B cell (primary cell): ENCODE data around the gene ELFN1. TPM values are rescaled to one million over a fixed set of nuclear protein-coding genes. Genes with fewer than 3 reads are reported as not detected.

Source experiments
- ATAC-seq: fragments of 200-7000 bp; cut with Tn5 transposase; one replicate; pipeline ENCODE4 v1.10.0; 2021; ENCODE audit warnings: low read depth, mild to moderate bottlenecking, moderate number of reproducible peaks, moderate library complexity
- CTCF ChIA-PET: fragments of 350-600 bp; sonication (Branson Sonifier 250); formaldehyde crosslinking; loops from one replicate; lab custom pipeline; 2021; ENCODE audit warnings: antibody characterized with exemption, inconsistent platforms; lab: Charles Lee
- POLR2A ChIA-PET: fragments of 350-600 bp; sonication (Branson Sonifier 250); formaldehyde crosslinking; loops from one replicate; lab custom pipeline; 2021; ENCODE audit warnings: antibody characterized with exemption; lab: Charles Lee
- DNase-seq: peaks from one replicate; pipeline ENCODE4 v3.0.0; 2013
- H2AFZ ChIP-seq: 2 replicates; pipeline ENCODE4 v1.6.1; 2012; ENCODE audit warnings: mild to moderate bottlenecking, low read depth, low read length; ENCODE audit not compliant: insufficient read depth, poor library complexity, severe bottlenecking
- H3K27ac ChIP-seq, 2 donors: 1 replicate in 1 of 2; 2 replicates in 1 of 2; pipeline ENCODE4 v1.5.1; 2012 to 2013; ENCODE audit warnings: low read length in 2 of 2, mild to moderate bottlenecking in 2 of 2, moderate library complexity in 1 of 2
- H3K27me3 ChIP-seq, 4 experiments: fragments of 200-600 bp in 1 of 4; sonication (generic) in 1 of 4; replicated peaks in 1 of 4; 1 replicate in 2 of 4; 2 replicates in 2 of 4; pipeline versions ENCODE4 v1.6.1 to v1.7.0; 2013 to 2016; ENCODE audit warnings: low read length in 3 of 4, mild to moderate bottlenecking in 2 of 4, mixed read lengths in 1 of 4, moderate library complexity in 1 of 4; ENCODE audit not compliant: insufficient read depth in 4 of 4, control insufficient read depth in 3 of 4; ENCODE audit errors: control extremely low read depth in 1 of 4
- H3K36me3 ChIP-seq, 2 experiments: replicated peaks in 1 of 2; 1 replicate in 1 of 2; 2 replicates in 1 of 2; pipeline versions ENCODE4 v1.6.1 to v1.7.1; 2013; ENCODE audit warnings: low read length in 1 of 2; ENCODE audit not compliant: insufficient read depth in 2 of 2, control insufficient read depth in 1 of 2; ENCODE audit errors: control extremely low read depth in 1 of 2, extremely low read depth in 1 of 2
- H3K4me1 ChIP-seq, 2 donors: fragments of 200-600 bp in 1 of 2; sonication (generic) in 1 of 2; 1 replicate in 1 of 2; 2 replicates in 1 of 2; pipeline versions ENCODE4 v1.5.1 to v1.6.1; 2013 to 2017; ENCODE audit warnings: low read length in 2 of 2; ENCODE audit not compliant: control insufficient read depth in 2 of 2, insufficient read depth in 2 of 2
- H3K4me2 ChIP-seq: replicated peaks from 2 replicates; pipeline ENCODE3; 2012; ENCODE audit warnings: mild to moderate bottlenecking, low read depth, low read length; ENCODE audit not compliant: poor library complexity, severe bottlenecking
- H3K4me3 ChIP-seq, 5 experiments: fragments of 200-600 bp in 1 of 5; sonication (generic) in 1 of 5; 1 replicate in 3 of 5; 2 replicates in 2 of 5; pipeline versions ENCODE4 v1.5.1 to v1.7.0; 2011 to 2016; ENCODE audit warnings: low read length in 4 of 5, mild to moderate bottlenecking in 4 of 5, low read depth in 2 of 5, control low read depth in 1 of 5, moderate library complexity in 1 of 5; ENCODE audit not compliant: insufficient read depth in 1 of 5; ENCODE audit errors: control extremely low read depth in 1 of 5, extremely low read depth in 1 of 5
- H3K79me2 ChIP-seq: fragments of 200-600 bp; sonication (generic); one replicate; pipeline ENCODE4 v1.6.0; 2016; ENCODE audit warnings: low read length; ENCODE audit not compliant: control insufficient read depth, insufficient read depth
- H3K9ac ChIP-seq: fragments of 200-600 bp; sonication (generic); 2 replicates; pipeline ENCODE4 v1.6.1; 2017; ENCODE audit warnings: mild to moderate bottlenecking, low read length, moderate library complexity
- H3K9me3 ChIP-seq, 3 donors: one replicate each; pipeline versions ENCODE4 v1.6.1 to v1.7.1; 2013; ENCODE audit warnings: low read length in 2 of 3; ENCODE audit not compliant: control insufficient read depth in 2 of 3, insufficient read depth in 1 of 3; ENCODE audit errors: control extremely low read depth in 1 of 3
- H4K20me1 ChIP-seq: 2 replicates; pipeline ENCODE4 v1.6.0; 2012; ENCODE audit warnings: mild to moderate bottlenecking, low read length; ENCODE audit not compliant: insufficient read depth, control insufficient read depth, poor library complexity, severe bottlenecking
- H3K27ac Mint-ChIP-seq: one replicate; pipeline ENCODE4 v1.8.0; 2021; ENCODE audit warnings: mixed read lengths
- H3K27me3 Mint-ChIP-seq: one replicate; pipeline ENCODE4 v1.8.0; 2021; ENCODE audit warnings: mixed read lengths
- H3K4me1 Mint-ChIP-seq: one replicate; pipeline ENCODE4 v1.8.0; 2021; ENCODE audit warnings: mixed read lengths
- H3K4me3 Mint-ChIP-seq: one replicate; pipeline ENCODE4 v1.8.0; 2021; ENCODE audit warnings: mixed read lengths
- H3K9me3 Mint-ChIP-seq: one replicate; pipeline ENCODE4 v1.8.0; 2022; ENCODE audit warnings: mixed read lengths; ENCODE audit not compliant: insufficient read depth
- EZH2 ChIP-seq: IDR thresholded peaks from 2 replicates; pipeline ENCODE4 v1.6.1; 2012; ENCODE audit warnings: borderline replicate concordance, low read depth, mild to moderate bottlenecking, moderate library complexity, low read length; ENCODE audit not compliant: insufficient read depth, poor library complexity, severe bottlenecking
- WGBS: methylation state at CpG from one replicate; pipeline ENCODE4 v1.1.5; 2013; ENCODE audit warnings: missing lambda C conversion rate; ENCODE audit not compliant: insufficient coverage; 5-methylcytosine and 5-hydroxymethylcytosine counted together
- intact Hi-C: fragments of 100-400 bp; cut with micrococcal nuclease; formaldehyde crosslinking; loops from one replicate; pipeline ENCODE4 v1.10.0; 2022
- polyA plus RNA-seq: library from polyadenylated mRNA; depleted of rRNA; stranded (reverse); fragments of >200 nt; gene quantifications from 2 replicates; pipeline ENCODE4 v1.2.3, GENCODE V29; 2012
- total RNA-seq, 2 donors: library from RNA; stranded (reverse); fragments of 120-200 nt in 1 of 2; gene quantifications; 1 replicate in 1 of 2; 2 replicates in 1 of 2; pipeline versions ENCODE4 v1.2.3 to v1.2.4, GENCODE V29; 2013 to 2022
- TF ChIP-seq, protein P1 (sequence below): fragments of 200-600 bp; IDR thresholded peaks from one replicate; pipeline ENCODE4 v1.8.0; 2022; ENCODE audit warnings: antibody characterized with exemption, mild to moderate bottlenecking

ELFN1 gene
- total and polyA plus RNA-seq, 2 donors (not counting 1 experiment from before 2014, with no cell fraction given), result 0.12 TPM; not detected in 1

DNA sequence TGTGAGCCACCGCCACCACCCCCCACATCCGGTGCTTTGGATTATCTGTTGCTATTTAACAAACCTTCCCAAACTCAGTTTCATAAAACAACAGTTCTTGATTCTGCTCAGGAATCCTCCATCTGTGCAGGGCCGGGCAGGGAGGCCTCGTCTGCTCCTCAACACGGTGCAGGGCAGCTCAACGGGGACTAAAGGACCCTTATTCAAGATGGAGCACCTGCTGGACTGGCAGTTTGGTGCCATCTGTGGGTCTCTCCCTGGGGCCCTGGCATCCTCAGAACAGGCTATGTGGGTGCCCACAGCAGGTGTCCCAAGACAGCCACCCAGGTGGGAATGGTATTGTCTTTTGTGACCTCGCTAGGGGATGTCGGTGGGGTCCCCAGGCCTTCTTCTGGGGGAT, 31.0 kb upstream of the ELFN1 start:
- ChIA-PET CTCF (interaction anchor here (1.3 kb wide), 1 partner anchor 812 kb away, joined by 3 read pairs; no protein-coding TSS in a partner anchor), POLR2A (no interaction called here)
- intact Hi-C loops, result no loop called here
- Histone ChIP-seq H3K27me3 (peaks cover 0 to 12% (median 0%) of the 10 kb centered on the region in 4 experiments), H4K20me1 (no peaks in the 10 kb centered on the region), H3K9me3 (peaks cover 0 to 48% (median 11%) of the 10 kb centered on the region in 3 donors), H2AFZ (no peak overlapping the region), H3K36me3 (no peaks in the 10 kb centered on the region), H3K27ac (no peak overlapping the region), H3K9ac (no peak overlapping the region), H3K4me2 (no peak overlapping the region), H3K4me3 (no peak overlapping the region), H3K4me1 (no peaks in the 10 kb centered on the region), H3K79me2 (no peaks in the 10 kb centered on the region)
- no peak overlapping the region for H3K4me3 Mint-ChIP-seq
- TF ChIP-seq, protein P1, sequence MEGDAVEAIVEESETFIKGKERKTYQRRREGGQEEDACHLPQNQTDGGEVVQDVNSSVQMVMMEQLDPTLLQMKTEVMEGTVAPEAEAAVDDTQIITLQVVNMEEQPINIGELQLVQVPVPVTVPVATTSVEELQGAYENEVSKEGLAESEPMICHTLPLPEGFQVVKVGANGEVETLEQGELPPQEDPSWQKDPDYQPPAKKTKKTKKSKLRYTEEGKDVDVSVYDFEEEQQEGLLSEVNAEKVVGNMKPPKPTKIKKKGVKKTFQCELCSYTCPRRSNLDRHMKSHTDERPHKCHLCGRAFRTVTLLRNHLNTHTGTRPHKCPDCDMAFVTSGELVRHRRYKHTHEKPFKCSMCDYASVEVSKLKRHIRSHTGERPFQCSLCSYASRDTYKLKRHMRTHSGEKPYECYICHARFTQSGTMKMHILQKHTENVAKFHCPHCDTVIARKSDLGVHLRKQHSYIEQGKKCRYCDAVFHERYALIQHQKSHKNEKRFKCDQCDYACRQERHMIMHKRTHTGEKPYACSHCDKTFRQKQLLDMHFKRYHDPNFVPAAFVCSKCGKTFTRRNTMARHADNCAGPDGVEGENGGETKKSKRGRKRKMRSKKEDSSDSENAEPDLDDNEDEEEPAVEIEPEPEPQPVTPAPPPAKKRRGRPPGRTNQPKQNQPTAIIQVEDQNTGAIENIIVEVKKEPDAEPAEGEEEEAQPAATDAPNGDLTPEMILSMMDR, result no peak
- TF ChIP-seq EZH2, result no peak
- no peak for ATAC-seq
- WGBS, result 94% methylated on average over 8 of the region's 8 CpGs
- no peak for DNase-seq
- no peak overlapping the region for H3K27ac Mint-ChIP-seq
- H3K27me3 Mint-ChIP-seq, result peaks cover 13% of the 10 kb centered on the region
- H3K9me3 Mint-ChIP-seq, result peaks cover 5% of the 10 kb centered on the region
- no peaks in the 10 kb centered on the region for H3K4me1 Mint-ChIP-seq

DNA sequence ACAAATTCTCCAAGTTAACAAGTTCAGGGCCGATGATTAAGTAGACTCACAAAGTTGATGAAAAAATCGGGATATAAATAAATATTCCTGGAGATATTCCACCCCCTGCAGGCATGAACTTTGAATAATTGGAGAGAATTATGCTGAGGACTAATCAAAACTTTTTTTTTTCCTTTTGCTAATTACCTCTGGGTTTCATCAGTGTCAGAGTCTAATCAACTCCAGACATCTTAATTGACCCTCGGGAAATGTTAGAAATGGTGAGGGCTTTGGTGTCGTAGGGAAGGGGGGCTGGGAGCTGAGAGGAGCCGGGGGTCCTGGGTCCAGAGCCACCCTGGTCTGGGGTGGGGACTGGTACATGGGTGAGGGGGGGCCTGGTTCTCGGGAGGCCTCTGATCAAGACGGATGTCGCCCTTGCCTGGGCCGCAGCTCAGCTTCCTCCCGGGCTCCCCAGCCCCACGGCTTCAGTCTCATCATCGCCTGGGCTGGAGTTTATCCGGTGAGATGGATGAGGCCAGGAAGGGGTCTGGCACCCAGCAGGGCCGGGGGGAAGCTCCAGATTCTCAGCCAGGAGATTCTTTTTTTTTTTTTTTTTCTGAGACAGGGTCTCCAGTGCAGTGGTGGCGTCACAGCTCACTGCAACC, 30.4 kb upstream of the ELFN1 start:
- Histone ChIP-seq H3K27me3 (peaks cover 0 to 10% (median 0%) of the 10 kb centered on the region in 4 experiments), H3K9me3 (peaks cover 0 to 43% (median 11%) of the 10 kb centered on the region in 3 donors), H4K20me1 (no peaks in the 10 kb centered on the region), H3K4me3 (no peak overlapping the region), H3K4me1 (no peaks in the 10 kb centered on the region), H2AFZ (no peak overlapping the region), H3K36me3 (no peaks in the 10 kb centered on the region), H3K4me2 (no peak overlapping the region), H3K79me2 (no peaks in the 10 kb centered on the region), H3K27ac (no peak overlapping the region), H3K9ac (no peak overlapping the region)
- no peak for DNase-seq
- CTCF ChIA-PET, result no interaction called here
- Mint-ChIP-seq H3K27ac (no peak overlapping the region), H3K27me3 (peaks cover 7% of the 10 kb centered on the region), H3K4me3 (no peak overlapping the region), H3K4me1 (no peaks in the 10 kb centered on the region), H3K9me3 (peaks cover 2% of the 10 kb centered on the region)
- no peak for ATAC-seq
- no peak for TF ChIP-seq EZH2
- TF ChIP-seq, protein P1, result no peak
- intact Hi-C loops, result no loop called here
- POLR2A ChIA-PET, result no interaction called here
- WGBS, result 71% methylated on average over 10 of the region's 15 CpGs
